HL-60/S4 (cell line): ENCODE measurements around the gene CARD10.

Source experiments
- in situ Hi-C: fragments of 300-500 bp; cut with MboI; formaldehyde crosslinking; loops from 2 replicates; pipeline ENCODE4 v1.14.3; 2022; ENCODE audit warnings: low sequenced_read_pairs

CARD10 gene

DNA sequence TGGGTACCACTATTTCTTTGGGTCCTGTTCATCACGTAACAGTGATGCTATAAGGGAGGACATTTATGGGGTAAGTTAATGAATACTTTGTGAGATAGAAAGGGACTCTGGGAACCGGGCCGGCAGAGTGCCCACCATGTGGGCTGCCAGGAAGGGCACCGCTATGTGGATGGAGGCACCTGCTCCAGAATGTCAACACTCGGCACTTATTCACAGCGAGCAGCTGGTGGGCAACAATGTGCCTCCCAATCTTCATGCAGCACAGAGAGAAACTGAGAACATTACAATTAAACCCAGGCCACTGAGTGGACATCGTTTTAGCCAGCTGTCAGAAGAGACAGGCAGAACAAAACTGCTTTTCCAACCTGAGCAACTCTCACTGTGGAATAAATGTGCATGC is 76.1 kb downstream of the CARD10 start:
- in situ Hi-C loops = no loop called here

DNA sequence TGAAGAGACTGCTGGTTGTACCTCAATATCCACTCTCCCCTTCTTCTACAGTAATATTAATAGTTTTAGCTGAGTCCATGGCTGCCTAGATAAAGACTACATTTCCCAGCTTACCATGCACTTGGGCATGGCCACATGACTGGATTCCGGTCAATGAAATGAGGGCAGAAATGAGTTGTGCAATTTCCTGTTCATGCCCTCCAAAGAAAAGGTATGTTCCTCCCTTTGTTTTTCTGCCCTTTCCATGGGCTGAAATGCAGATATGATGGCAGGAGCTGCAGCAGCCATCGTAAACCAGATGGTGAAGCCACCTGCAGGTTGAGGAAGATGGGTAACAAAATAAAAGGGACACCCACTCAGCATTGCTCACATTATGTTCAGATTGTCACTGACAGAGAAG is 76.7 kb downstream of the CARD10 start:
- in situ Hi-C loops = no loop called here

DNA sequence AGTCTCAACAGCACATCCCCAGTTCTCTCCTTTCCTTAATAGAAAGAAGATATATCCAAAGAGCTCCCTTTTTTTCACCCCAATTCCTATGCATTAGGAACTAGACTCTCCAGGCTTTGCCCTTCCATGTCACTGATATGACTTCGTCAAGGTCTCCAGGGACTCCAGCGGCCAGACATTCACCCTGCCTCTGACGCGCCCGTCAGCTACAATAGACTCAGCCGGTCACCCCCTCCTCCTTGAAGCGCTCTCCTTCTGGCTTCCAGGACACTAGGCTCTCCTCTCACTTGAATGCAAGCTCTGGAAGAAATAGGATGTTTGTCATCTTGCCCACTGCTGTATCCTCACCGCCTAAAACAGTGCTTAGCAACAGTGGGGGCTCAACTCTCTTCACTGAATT is 77.1 kb downstream of the CARD10 start:
- in situ Hi-C loops = no loop called here

- in situ Hi-C loops = no loop called here
Observed at GRCh38 chr22:37440875-37441274, 78.3 kb downstream of the CARD10 start.
